Measurements from ENCODE around the gene OR6C2. TPM values are rescaled to one million over a fixed set of nuclear protein-coding genes. Genes with fewer than 3 reads are reported as not detected.
"Not testable (repeated sequence)": the region's sequence is repeated elsewhere in the genome, so short reads cannot be mapped to it uniquely, and the experiment has no call there.

OR6C2 gene
- total RNA-seq, 1 donor from 2014 or later = not detected

DNA sequence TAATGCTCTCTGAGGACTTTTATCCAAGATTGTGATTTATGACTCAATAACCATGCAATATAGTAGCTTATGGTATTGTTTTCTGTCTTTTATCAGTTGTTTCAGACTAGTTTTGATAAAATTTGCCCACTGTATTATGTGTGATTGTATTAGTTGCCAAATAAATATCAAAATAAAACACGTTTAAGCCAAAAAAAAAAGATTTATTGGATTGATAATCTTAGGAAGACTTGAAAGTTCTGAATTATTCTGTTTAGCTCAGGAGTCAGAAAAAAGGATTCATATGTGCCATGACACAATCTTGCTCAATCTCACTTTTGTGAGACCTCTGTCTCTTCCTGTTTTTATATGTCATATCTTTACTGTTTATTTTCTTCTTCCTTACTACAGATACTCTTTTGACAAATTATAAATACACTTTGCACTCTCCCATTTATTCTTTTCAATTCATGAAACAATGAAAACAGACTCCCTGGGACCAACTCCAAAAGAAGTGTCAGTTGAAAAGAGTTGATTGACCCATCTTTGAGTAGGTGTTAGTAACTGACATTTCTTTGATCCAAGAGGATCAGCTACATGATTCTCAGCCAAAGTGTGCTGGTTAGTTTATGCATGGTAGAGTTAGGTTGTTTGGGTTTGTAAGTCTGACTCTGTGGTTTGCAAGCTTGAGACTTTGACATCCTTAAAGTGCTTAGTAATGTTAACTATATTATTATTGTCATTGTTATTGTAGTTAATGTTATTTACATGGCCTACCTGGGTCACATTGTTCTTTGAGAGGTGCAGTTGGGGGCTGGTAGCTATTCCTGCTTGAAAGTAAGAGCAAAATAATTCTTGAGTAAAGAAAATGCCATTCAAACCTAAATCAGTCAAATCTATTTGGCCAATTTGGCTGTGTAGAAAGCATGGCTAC lies 15.3 kb upstream of the OR6C2 start:
- intact Hi-C loops (cut with micrococcal nuclease) = no loop called here
- no peaks in the 10 kb centered on the region for H3K36me3 Mint-ChIP-seq (ENCODE audit: low read depth)
- no peaks in the 10 kb centered on the region for H3K9me3 Mint-ChIP-seq
- no peak overlapping the region for H3K4me3 Mint-ChIP-seq
- H3K4me1 Mint-ChIP-seq (ENCODE audit: low read depth) = no peaks in the 10 kb centered on the region
- H3K27me3 Mint-ChIP-seq (ENCODE audit: insufficient read depth) = no peaks in the 10 kb centered on the region
- H3K27ac Mint-ChIP-seq = no peak overlapping the region
- no peak for DNase-seq (ENCODE audit: low spot score)

GRCh38 chr12:55441233-55441632 lies 2.6 kb upstream of the OR6C2 start:
- H3K36me3 Mint-ChIP-seq (ENCODE audit: low read depth); H3K9me3 Mint-ChIP-seq; H3K27ac Mint-ChIP-seq; DNase-seq (ENCODE audit: low spot score); H3K27me3 Mint-ChIP-seq (ENCODE audit: insufficient read depth); H3K4me1 Mint-ChIP-seq (ENCODE audit: low read depth); intact Hi-C loops (cut with micrococcal nuclease); H3K4me3 Mint-ChIP-seq: not testable (repeated sequence)

GRCh38 chr12:55445357-55445756 lies 1.5 kb downstream of the OR6C2 start:
- Mint-ChIP-seq H3K27me3 (ENCODE audit: insufficient read depth) (peaks cover 2% of the 10 kb centered on the region), H3K9me3 (peaks cover 3% of the 10 kb centered on the region), H3K4me1 (ENCODE audit: low read depth) (no peaks in the 10 kb centered on the region), H3K36me3 (ENCODE audit: low read depth) (no peaks in the 10 kb centered on the region), H3K4me3 (no peak overlapping the region), H3K27ac (no peak overlapping the region)
- intact Hi-C loops (cut with micrococcal nuclease) = no loop called here
- no peak for DNase-seq (ENCODE audit: low spot score)

DNA sequence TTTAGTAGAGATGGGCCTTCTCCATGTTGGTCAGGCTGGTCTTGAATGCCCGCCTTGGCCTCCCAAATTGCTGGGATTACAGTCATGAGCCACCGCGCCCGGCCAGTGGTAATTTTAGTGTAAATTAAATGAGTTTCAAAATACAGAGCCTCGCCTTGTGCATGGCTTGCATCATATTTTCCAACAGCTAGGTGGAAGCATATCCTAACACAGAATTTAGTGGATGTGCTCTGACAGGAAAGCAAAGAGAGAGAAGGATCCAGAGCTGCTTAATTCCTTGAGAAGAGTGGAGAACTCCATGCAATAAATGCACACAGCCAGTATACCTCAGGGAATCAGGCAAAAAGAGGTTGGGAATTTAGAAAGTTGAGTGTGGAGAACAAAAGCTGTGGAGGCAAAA lies 2.5 kb downstream of the OR6C2 start:
- H3K27me3 Mint-ChIP-seq (ENCODE audit: insufficient read depth) = peaks cover 2% of the 10 kb centered on the region
- intact Hi-C loops (cut with micrococcal nuclease) = no loop called here
- no peaks in the 10 kb centered on the region for H3K9me3 Mint-ChIP-seq
- DNase-seq (ENCODE audit: low spot score) = no peak
- H3K36me3 Mint-ChIP-seq (ENCODE audit: low read depth) = no peaks in the 10 kb centered on the region
- no peak overlapping the region for H3K4me3 Mint-ChIP-seq
- H3K4me1 Mint-ChIP-seq (ENCODE audit: low read depth) = no peaks in the 10 kb centered on the region
- H3K27ac Mint-ChIP-seq = no peak overlapping the region

GRCh38 chr12:55448825-55449224 lies 4.9 kb downstream of the OR6C2 start:
- intact Hi-C loops (cut with micrococcal nuclease) = no loop called here
- Mint-ChIP-seq H3K9me3 (no peaks in the 10 kb centered on the region), H3K36me3 (ENCODE audit: low read depth) (no peaks in the 10 kb centered on the region), H3K27me3 (ENCODE audit: insufficient read depth) (peaks cover 2% of the 10 kb centered on the region), H3K4me1 (ENCODE audit: low read depth) (no peaks in the 10 kb centered on the region), H3K27ac (no peak overlapping the region), H3K4me3 (no peak overlapping the region)
- DNase-seq (ENCODE audit: low spot score) = no peak

GRCh38 chr12:55464926-55465325 lies 21.1 kb downstream of the OR6C2 start:
- intact Hi-C loops (cut with micrococcal nuclease); DNase-seq (ENCODE audit: low spot score); H3K27ac Mint-ChIP-seq; H3K9me3 Mint-ChIP-seq; H3K27me3 Mint-ChIP-seq (ENCODE audit: insufficient read depth); H3K36me3 Mint-ChIP-seq (ENCODE audit: low read depth); H3K4me3 Mint-ChIP-seq; H3K4me1 Mint-ChIP-seq (ENCODE audit: low read depth): not testable (repeated sequence)

- DNase-seq (ENCODE audit: low spot score) = no peak
- Mint-ChIP-seq H3K27me3 (ENCODE audit: insufficient read depth) (peaks cover 3% of the 10 kb centered on the region), H3K4me1 (ENCODE audit: low read depth) (no peaks in the 10 kb centered on the region), H3K36me3 (ENCODE audit: low read depth) (no peaks in the 10 kb centered on the region), H3K9me3 (no peaks in the 10 kb centered on the region), H3K27ac (no peak overlapping the region), H3K4me3 (no peak overlapping the region)
- intact Hi-C loops (cut with micrococcal nuclease) = no loop called here
Observed at GRCh38 chr12:55467836-55468235, 24.0 kb downstream of the OR6C2 start.

DNA sequence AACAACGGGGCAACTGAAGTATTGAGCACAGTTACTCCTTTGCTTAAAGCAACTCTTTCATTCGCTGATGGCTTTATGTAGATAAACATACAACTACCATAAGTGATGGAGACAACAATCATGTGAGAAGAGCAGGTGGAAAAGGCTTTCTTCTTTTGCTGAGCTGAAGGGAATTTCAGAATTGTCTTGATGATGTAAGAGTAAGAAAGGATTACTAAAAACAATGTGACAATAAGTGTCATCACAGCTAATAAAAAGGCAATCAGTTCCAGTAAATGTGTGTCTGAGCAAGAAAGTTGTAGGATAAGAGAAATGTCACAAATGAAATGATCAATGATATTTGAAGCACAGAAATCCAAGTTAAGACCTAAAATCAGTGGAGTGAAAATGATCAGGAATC lies 25.4 kb downstream of the OR6C2 start:
- Mint-ChIP-seq H3K4me3 (no peak overlapping the region), H3K27me3 (ENCODE audit: insufficient read depth) (peaks cover 3% of the 10 kb centered on the region), H3K9me3 (no peaks in the 10 kb centered on the region), H3K36me3 (ENCODE audit: low read depth) (no peaks in the 10 kb centered on the region), H3K27ac (no peak overlapping the region), H3K4me1 (ENCODE audit: low read depth) (no peaks in the 10 kb centered on the region)
- intact Hi-C loops (cut with micrococcal nuclease) = no loop called here
- no peak for DNase-seq (ENCODE audit: low spot score)

DNA sequence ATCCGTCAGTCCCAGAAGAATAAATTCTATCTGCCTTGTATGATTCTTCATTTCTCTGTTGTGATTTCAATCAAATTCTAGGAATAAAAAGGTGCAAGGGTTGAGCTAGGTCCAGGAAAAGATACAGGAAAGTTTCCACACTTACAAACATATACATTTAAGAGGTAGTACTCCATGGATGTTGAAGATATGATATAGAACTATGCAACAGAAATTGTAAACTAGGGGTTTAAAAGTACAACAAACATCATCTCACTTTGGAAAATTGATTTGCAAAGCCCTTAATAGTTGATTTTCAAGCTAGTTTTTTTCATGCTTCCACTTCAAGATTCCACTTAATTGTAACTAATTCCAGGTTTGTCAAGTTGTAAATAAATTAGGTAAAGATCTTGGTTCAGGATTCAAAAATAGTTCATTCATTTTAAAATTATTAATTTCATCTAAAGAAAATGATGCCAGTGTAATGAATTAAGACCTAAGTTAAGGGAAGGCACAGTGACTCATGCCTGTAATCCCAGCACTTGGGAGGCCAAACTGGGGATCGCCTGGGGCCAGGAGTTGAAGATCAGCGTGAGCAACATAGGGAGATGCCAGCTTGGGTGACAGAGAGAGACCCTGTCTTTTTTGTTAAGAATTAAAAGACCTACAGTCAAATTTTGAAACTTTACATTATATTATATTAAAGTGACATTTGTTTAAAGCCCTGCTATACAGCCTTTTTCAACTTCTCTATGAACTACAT lies 26.4 kb downstream of the OR6C2 start, which contains the start of gene OR6C70:
OR6C70 (minus strand) TSS at position 51 of the 742 bp plus-strand sequence; CDS start at position 51, 0 bp downstream.
- no peak for DNase-seq (ENCODE audit: low spot score)
- no peaks in the 10 kb centered on the region for H3K4me1 Mint-ChIP-seq (ENCODE audit: low read depth)
- H3K27me3 Mint-ChIP-seq (ENCODE audit: insufficient read depth) = peaks cover 3% of the 10 kb centered on the region
- H3K4me3 Mint-ChIP-seq = no peak within 1 kb of the TSS
- no peaks in the 10 kb centered on the region for H3K9me3 Mint-ChIP-seq
- intact Hi-C loops (cut with micrococcal nuclease) = no loop called here
- H3K36me3 Mint-ChIP-seq (ENCODE audit: low read depth) = no peaks in the 10 kb centered on the region
- H3K27ac Mint-ChIP-seq = no peak within 1 kb of the TSS

GRCh38 chr12:55472264-55472663 lies 28.4 kb downstream of the OR6C2 start:
- H3K4me1 Mint-ChIP-seq (ENCODE audit: low read depth) = no peaks in the 10 kb centered on the region
- no peak overlapping the region for H3K4me3 Mint-ChIP-seq
- no peaks in the 10 kb centered on the region for H3K9me3 Mint-ChIP-seq
- peaks cover 3% of the 10 kb centered on the region for H3K27me3 Mint-ChIP-seq (ENCODE audit: insufficient read depth)
- H3K27ac Mint-ChIP-seq = no peak overlapping the region
- intact Hi-C loops (cut with micrococcal nuclease) = no loop called here
- no peak for DNase-seq (ENCODE audit: low spot score)
- H3K36me3 Mint-ChIP-seq (ENCODE audit: low read depth) = no peaks in the 10 kb centered on the region

DNA sequence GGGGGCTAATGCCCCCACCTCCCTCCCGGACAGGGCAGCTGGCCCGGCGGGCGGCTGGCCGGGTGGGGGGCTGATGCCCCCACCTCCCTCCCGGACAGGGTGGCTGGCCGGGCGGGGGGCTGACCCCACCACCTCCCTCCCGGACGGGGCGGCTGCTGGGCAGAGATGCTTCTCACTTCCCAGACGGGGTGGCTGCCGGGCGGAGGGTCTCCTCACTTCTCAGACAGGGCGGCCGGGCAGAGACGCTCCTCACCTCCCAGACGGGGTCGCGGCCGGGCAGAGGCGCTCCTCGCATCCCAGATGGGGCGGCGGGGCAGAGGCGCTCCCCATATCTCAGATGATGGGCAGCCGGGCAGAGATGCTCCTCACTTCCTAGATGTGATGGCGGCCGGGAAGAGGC lies 35.3 kb downstream of the OR6C2 start:
- H3K9me3 Mint-ChIP-seq; intact Hi-C loops (cut with micrococcal nuclease); H3K4me1 Mint-ChIP-seq (ENCODE audit: low read depth); DNase-seq (ENCODE audit: low spot score); H3K27ac Mint-ChIP-seq; H3K27me3 Mint-ChIP-seq (ENCODE audit: insufficient read depth); H3K36me3 Mint-ChIP-seq (ENCODE audit: low read depth); H3K4me3 Mint-ChIP-seq: not testable (repeated sequence)

DNA sequence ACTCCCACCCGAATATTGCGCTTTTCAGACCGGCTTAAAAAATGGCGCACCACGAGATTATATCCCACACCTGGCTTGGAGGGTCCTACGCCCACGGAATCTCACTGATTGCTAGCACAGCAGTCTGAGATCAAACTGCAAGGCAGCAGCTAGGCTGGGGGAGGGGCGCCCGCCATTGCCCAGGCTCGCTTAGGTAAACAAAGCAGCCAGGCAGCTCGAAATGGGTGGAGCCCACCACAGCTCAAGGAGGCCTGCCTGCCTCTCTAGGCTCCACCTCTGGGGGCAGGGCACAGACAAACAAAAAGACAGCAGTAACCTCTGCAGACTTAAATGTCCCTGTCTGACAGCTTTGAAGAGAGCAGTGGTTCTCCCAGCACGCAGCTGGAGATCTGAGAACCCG lies 40.4 kb downstream of the OR6C2 start:
- H3K27ac Mint-ChIP-seq; H3K4me1 Mint-ChIP-seq (ENCODE audit: low read depth); H3K4me3 Mint-ChIP-seq; H3K9me3 Mint-ChIP-seq; H3K36me3 Mint-ChIP-seq (ENCODE audit: low read depth); intact Hi-C loops (cut with micrococcal nuclease); H3K27me3 Mint-ChIP-seq (ENCODE audit: insufficient read depth); DNase-seq (ENCODE audit: low spot score): not testable (repeated sequence)

- DNase-seq (ENCODE audit: low spot score) = no peak
- intact Hi-C loops (cut with micrococcal nuclease) = no loop called here
- no peak within 1 kb of the TSS for H3K27ac Mint-ChIP-seq
- H3K4me3 Mint-ChIP-seq = no peak within 1 kb of the TSS
- H3K4me1 Mint-ChIP-seq (ENCODE audit: low read depth) = no peaks in the 10 kb centered on the region
- H3K27me3 Mint-ChIP-seq (ENCODE audit: insufficient read depth) = peaks cover 3% of the 10 kb centered on the region
- H3K36me3 Mint-ChIP-seq (ENCODE audit: low read depth) = no peaks in the 10 kb centered on the region
- no peaks in the 10 kb centered on the region for H3K9me3 Mint-ChIP-seq
Observed at GRCh38 chr12:55492078-55492477, 48.2 kb downstream of the OR6C2 start, which contains the start of gene OR6C68. Gene OR6C68, plus strand, starts transcription at chr12:55492378. Its CDS starts 0 bp downstream, at chr12:55492378.

Data from activated T-helper 1 cell treated with anti-CD3 and anti-CD28 coated beads, Interleukin-12 subunit alpha, Interleukin-12 subunit beta, Interleukin-2, Interleukin-4 antibody, amounts not matched to agents 30 ng/mL and 10 ng/mL and 1 ng/mL, durations not matched to agents 14 hours and 24 hours and 36 hours (primary cell).